CD8-positive, alpha-beta memory T cell (primary cell): ENCODE measurements around the gene ELOA. TPM values are rescaled to one million over a fixed set of nuclear protein-coding genes. Genes with fewer than 3 reads are reported as not detected.

Experiments used
- CTCF ChIA-PET: fragments of 350-600 bp; sonication (Branson Sonifier 250); formaldehyde crosslinking; loops from one replicate; lab custom pipeline; 2021; ENCODE audit warnings: antibody characterized with exemption; lab: Charles Lee
- POLR2A ChIA-PET: fragments of 350-600 bp; sonication (Branson Sonifier 250); formaldehyde crosslinking; loops from one replicate; lab custom pipeline; 2021; ENCODE audit warnings: antibody characterized with exemption; lab: Charles Lee
- DNase-seq, 5 donors: peaks; one replicate each; pipeline versions ENCODE4 v3.0.0 to v3.0.0-alpha.2; 2020 to 2022; ENCODE audit warnings: mixed read lengths in 1 of 5
- H3K27ac ChIP-seq: one replicate; pipeline ENCODE4 v1.7.0; 2013; ENCODE audit warnings: low read depth, mild to moderate bottlenecking, low read length, moderate library complexity
- H3K27me3 ChIP-seq: 2 replicates; pipeline ENCODE4 v1.7.0; 2013; ENCODE audit warnings: low read length, mild to moderate bottlenecking; ENCODE audit not compliant: insufficient read depth, poor library complexity, severe bottlenecking
- H3K36me3 ChIP-seq: 2 replicates; pipeline ENCODE4 v1.7.0; 2013; ENCODE audit warnings: mild to moderate bottlenecking, low read length, moderate library complexity; ENCODE audit not compliant: insufficient read depth
- H3K4me1 ChIP-seq: 2 replicates; pipeline ENCODE4 v1.7.0; 2013; ENCODE audit warnings: mild to moderate bottlenecking, low read length, moderate library complexity; ENCODE audit not compliant: insufficient read depth
- H3K4me3 ChIP-seq: 2 replicates; pipeline ENCODE4 v1.7.0; 2013; ENCODE audit warnings: mild to moderate bottlenecking, low read length
- H3K9me3 ChIP-seq: 2 replicates; pipeline ENCODE4 v1.7.0; 2013; ENCODE audit warnings: mild to moderate bottlenecking, low read length
- H3K27ac Mint-ChIP-seq, 8 donors: one replicate each; pipeline ENCODE4 v1.8.0; 2020 to 2021; ENCODE audit warnings: mixed read lengths in 8 of 8, mild to moderate bottlenecking in 6 of 8, inconsistent platforms in 3 of 8, moderate library complexity in 3 of 8
- H3K27me3 Mint-ChIP-seq, 2 donors: one replicate each; pipeline ENCODE4 v1.8.0; 2020 to 2021; ENCODE audit warnings: mixed read lengths in 2 of 2, mild to moderate bottlenecking in 1 of 2, moderate library complexity in 1 of 2
- H3K36me3 Mint-ChIP-seq, 3 donors: one replicate each; pipeline ENCODE4 v1.8.0; 2020 to 2021; ENCODE audit warnings: mixed read lengths in 3 of 3, inconsistent platforms in 1 of 3, mild to moderate bottlenecking in 1 of 3
- H3K4me1 Mint-ChIP-seq, 3 donors: one replicate each; pipeline ENCODE4 v1.8.0; 2020 to 2021; ENCODE audit warnings: mixed read lengths in 3 of 3, inconsistent platforms in 1 of 3, mild to moderate bottlenecking in 1 of 3
- H3K4me3 Mint-ChIP-seq, 7 donors: one replicate each; pipeline ENCODE4 v1.8.0; 2020 to 2021; ENCODE audit warnings: mixed read lengths in 7 of 7, mild to moderate bottlenecking in 6 of 7, moderate library complexity in 4 of 7, inconsistent platforms in 2 of 7
- H3K9me3 Mint-ChIP-seq, 5 donors: one replicate each; pipeline ENCODE4 v1.8.0; 2020 to 2022; ENCODE audit warnings: mixed read lengths in 5 of 5, mild to moderate bottlenecking in 3 of 5, moderate library complexity in 2 of 5, inconsistent platforms in 1 of 5
- polyA plus RNA-seq: library from polyadenylated mRNA; unstranded; fragments of 300-500 nt; fragmentation: Illumina TruSeq; gene quantifications from one replicate; pipeline ENCODE4 v1.2.3, GENCODE V29; 2021
- total RNA-seq, 2 experiments: library from RNA; stranded (reverse); gene quantifications; one replicate each; pipeline ENCODE4 v1.2.3, GENCODE V29; 2021

ELOA gene
- total and polyA plus RNA-seq, 3 experiments from 2014 or later: 32.3 to 69.0 (median 64.1) TPM

DNA sequence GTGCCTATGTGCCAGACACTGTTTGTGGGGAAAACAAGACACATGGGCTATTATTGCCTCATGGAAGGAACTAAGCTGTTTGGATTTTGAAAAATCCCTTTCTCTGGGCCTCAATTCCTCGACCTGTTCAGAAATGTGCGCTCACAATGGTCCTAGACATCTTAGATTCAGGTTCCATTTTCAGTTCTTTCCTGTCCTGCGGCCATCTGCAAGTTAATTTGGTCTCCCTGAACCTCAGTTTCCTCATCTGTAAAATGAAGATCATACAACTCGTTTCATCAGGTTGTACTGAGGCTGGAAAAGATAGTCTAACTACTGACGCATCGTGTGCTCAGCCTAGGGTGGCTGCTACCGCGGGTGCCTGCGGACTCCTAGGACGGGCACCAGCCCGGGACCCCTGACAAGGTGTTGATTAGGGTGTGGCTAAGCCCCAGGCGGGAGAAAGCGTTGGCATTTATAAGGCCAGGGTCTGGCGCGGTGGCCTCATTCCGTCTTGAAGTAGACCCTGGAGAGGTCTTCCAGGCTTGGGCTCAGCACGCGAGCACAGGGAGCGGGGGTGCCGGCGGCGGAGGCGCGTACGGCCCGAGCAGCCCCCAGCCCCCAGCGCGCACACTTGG, 493 bp upstream of the ELOA start:
- peak overlapping the region; percentile 77 for H3K27ac ChIP-seq
- Mint-ChIP-seq H3K36me3 (peaks cover 0 to 21% (median 7%) of the 10 kb centered on the region in 3 donors), H3K4me3 (peak overlapping the region; percentile 90 to 96 (median 91)), H3K4me1 (peaks cover 40 to 45% (median 42%) of the 10 kb centered on the region in 3 donors), H3K27ac (peak overlapping the region; percentile 91 to 99 (median 94)), H3K9me3 (no peaks in the 10 kb centered on the region), H3K27me3 (no peaks in the 10 kb centered on the region)
- H3K27me3 ChIP-seq: no peaks in the 10 kb centered on the region
- DNase-seq: no peak
- H3K36me3 ChIP-seq: no peaks in the 10 kb centered on the region
- H3K4me1 ChIP-seq: peaks cover 36% of the 10 kb centered on the region
- H3K4me3 ChIP-seq: peak overlapping the region; percentile 79
- CTCF ChIA-PET: interaction anchor here (1.4 to 3.6 kb wide), 2 partner anchors 29 to 36 kb away, joined by 4 to 14 read pairs; partner anchors contain the start of gene PITHD1
- no peaks in the 10 kb centered on the region for H3K9me3 ChIP-seq
- POLR2A ChIA-PET: interaction anchor here (0.6 to 2.1 kb wide), 4 partner anchors 19 to 51 kb away, joined by 3 to 14 read pairs (median 4); partner anchors contain the start of gene RPL11

DNA sequence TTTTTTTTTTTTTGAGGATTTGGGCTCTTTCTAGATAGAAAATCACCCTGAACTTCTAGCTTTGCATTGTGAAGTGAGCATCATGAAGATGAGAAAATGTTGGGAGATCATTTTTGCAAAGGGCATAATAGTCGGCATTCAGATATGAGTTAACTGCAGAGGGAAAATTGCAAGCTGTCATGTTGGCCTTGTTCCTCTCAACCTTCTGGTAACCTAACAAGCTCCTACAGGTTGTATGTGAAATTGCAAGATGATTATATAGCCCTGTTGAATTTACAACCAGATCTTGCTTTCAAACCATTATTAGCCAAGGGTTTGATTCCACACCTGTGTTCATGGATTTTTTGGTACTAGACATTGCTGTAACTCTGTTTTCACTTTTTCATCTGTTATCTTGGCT, 2.2 kb downstream of the ELOA start:
- Mint-ChIP-seq H3K9me3 (no peaks in the 10 kb centered on the region), H3K4me3 (peak overlapping the region; percentile 57 to 98 (median 89)), H3K27ac (peak overlapping the region in 7 of 8 donors; percentile 61 to 97 (median 92)), H3K4me1 (peaks cover 55 to 64% (median 60%) of the 10 kb centered on the region in 3 donors), H3K27me3 (no peaks in the 10 kb centered on the region), H3K36me3 (peaks cover 0 to 35% (median 9%) of the 10 kb centered on the region in 3 donors)
- Histone ChIP-seq H3K4me1 (peaks cover 43% of the 10 kb centered on the region), H3K36me3 (peaks cover 3% of the 10 kb centered on the region), H3K4me3 (no peak overlapping the region), H3K9me3 (no peaks in the 10 kb centered on the region), H3K27ac (no peak overlapping the region), H3K27me3 (no peaks in the 10 kb centered on the region)
- CTCF ChIA-PET: interaction anchor here (1.7 to 3.6 kb wide), 2 partner anchors 26 to 33 kb away, joined by 4 to 14 read pairs; partner anchors contain the start of gene PITHD1
- peak in 1 of 5 donors; percentile 11 for DNase-seq
- POLR2A ChIA-PET: interaction anchor here (0.7 kb wide), 1 partner anchor 35 kb away, joined by 4 read pairs; no protein-coding TSS in a partner anchor

DNA sequence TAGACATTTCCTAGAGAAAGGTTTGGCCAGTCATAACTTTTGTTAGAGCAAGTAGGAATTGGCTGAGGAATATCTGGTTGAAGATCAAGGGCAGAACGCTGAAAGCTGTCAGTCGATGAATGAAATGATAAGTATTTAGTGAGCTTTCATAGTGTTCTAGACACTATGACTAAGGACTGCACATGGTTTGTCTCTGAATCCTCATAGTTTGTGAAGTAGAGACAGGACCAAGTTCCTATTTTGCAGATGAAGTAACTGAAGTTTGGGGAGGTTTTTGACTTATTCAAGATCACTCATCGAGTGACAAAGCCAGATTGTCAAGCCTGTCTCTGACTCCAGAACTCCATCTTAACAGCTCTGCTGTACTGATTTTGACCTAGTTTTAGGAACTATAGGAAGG, 4.7 kb downstream of the ELOA start:
- peak overlapping the region in 6 of 8 donors; percentile 24 to 70 (median 62) for H3K27ac Mint-ChIP-seq
- Histone ChIP-seq H3K4me3 (no peak overlapping the region), H3K4me1 (peaks cover 35% of the 10 kb centered on the region), H3K27ac (no peak overlapping the region), H3K27me3 (no peaks in the 10 kb centered on the region), H3K36me3 (peaks cover 27% of the 10 kb centered on the region), H3K9me3 (no peaks in the 10 kb centered on the region)
- POLR2A ChIA-PET: no interaction called here
- peaks cover 7 to 57% (median 18%) of the 10 kb centered on the region in 3 donors for H3K36me3 Mint-ChIP-seq
- no peaks in the 10 kb centered on the region for H3K27me3 Mint-ChIP-seq
- peaks cover 52 to 63% (median 53%) of the 10 kb centered on the region in 3 donors for H3K4me1 Mint-ChIP-seq
- H3K4me3 Mint-ChIP-seq: no peak overlapping the region
- CTCF ChIA-PET: interaction anchor here (1.0 to 1.5 kb wide), 2 partner anchors 18 to 24 kb away, joined by 3 read pairs; no protein-coding TSS in a partner anchor
- no peak for DNase-seq
- H3K9me3 Mint-ChIP-seq: no peaks in the 10 kb centered on the region

DNA sequence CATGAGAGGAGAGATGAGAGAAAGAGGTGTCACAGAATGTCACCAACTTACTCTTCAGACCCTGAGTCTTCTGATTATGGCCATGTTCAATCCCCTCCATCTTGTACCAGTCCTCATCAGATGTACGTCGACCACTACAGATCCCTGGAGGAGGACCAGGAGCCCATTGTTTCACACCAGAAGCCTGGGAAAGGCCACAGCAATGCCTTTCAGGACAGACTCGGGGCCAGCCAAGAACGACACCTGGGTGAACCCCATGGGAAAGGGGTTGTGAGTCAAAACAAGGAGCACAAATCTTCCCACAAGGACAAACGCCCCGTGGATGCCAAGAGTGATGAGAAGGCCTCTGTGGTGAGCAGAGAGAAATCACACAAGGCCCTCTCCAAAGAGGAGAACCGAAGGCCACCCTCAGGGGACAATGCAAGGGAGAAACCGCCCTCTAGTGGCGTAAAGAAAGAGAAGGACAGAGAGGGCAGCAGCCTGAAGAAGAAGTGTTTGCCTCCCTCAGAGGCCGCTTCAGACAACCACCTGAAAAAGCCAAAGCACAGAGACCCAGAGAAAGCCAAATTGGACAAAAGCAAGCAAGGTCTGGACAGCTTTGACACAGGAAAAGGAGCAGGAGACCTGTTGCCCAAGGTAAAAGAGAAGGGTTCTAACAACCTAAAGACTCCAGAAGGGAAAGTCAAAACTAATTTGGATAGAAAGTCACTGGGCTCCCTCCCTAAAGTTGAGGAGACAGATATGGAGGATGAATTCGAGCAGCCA, 8.0 kb downstream of the ELOA start:
- no peak overlapping the region for H3K27ac ChIP-seq
- peak overlapping the region in 4 of 8 donors; percentile 40 to 89 (median 54) for H3K27ac Mint-ChIP-seq

DNA sequence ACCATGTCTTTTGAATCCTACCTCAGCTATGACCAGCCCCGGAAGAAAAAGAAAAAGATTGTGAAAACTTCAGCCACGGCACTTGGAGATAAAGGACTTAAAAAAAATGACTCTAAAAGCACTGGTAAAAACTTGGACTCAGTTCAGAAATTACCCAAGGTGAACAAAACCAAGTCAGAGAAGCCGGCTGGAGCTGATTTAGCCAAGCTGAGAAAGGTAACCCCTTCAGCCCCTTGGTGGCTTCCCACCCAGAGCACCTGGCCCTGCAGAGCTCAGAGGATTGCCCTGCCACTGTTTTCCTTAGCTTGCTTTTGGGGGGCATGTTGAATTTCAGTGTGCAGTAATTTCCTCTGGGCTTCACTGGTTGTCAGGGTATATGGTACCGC, 8.5 kb downstream of the ELOA start:
- Histone ChIP-seq H3K9me3 (no peaks in the 10 kb centered on the region), H3K36me3 (peaks cover 65% of the 10 kb centered on the region), H3K27me3 (no peaks in the 10 kb centered on the region), H3K4me3 (no peak overlapping the region), H3K27ac (no peak overlapping the region), H3K4me1 (peaks cover 17% of the 10 kb centered on the region)
- ChIA-PET POLR2A (interaction anchor here (0.9 kb wide), 1 partner anchor 23 kb away, joined by 3 read pairs; no protein-coding TSS in a partner anchor), CTCF (interaction anchor here (0.7 kb wide), 1 partner anchor 19 kb away, joined by 4 read pairs; no protein-coding TSS in a partner anchor)
- no peak for DNase-seq
- H3K36me3 Mint-ChIP-seq: peaks cover 7 to 81% (median 29%) of the 10 kb centered on the region in 3 donors
- H3K27ac Mint-ChIP-seq: peak overlapping the region in 3 of 8 donors; percentile 43 to 66 (median 50)
- no peaks in the 10 kb centered on the region for H3K27me3 Mint-ChIP-seq
- peaks cover 30 to 37% (median 33%) of the 10 kb centered on the region in 3 donors for H3K4me1 Mint-ChIP-seq
- no peak overlapping the region for H3K4me3 Mint-ChIP-seq
- H3K9me3 Mint-ChIP-seq: no peaks in the 10 kb centered on the region

More for the DNA sequence above, 8.0 kb downstream of the ELOA start:
- Histone ChIP-seq H3K4me3 (no peak overlapping the region), H3K27me3 (no peaks in the 10 kb centered on the region), H3K36me3 (peaks cover 59% of the 10 kb centered on the region), H3K4me1 (peaks cover 17% of the 10 kb centered on the region), H3K9me3 (no peaks in the 10 kb centered on the region)
- peaks cover 34 to 42% (median 37%) of the 10 kb centered on the region in 3 donors for H3K4me1 Mint-ChIP-seq
- DNase-seq: peak in 2 of 5 donors; percentile 4 to 13
- H3K27me3 Mint-ChIP-seq: no peaks in the 10 kb centered on the region
- ChIA-PET CTCF (interaction anchor here (0.7 kb wide), 1 partner anchor 19 kb away, joined by 4 read pairs; no protein-coding TSS in a partner anchor), POLR2A (interaction anchor here (0.9 kb wide), 1 partner anchor 24 kb away, joined by 3 read pairs; no protein-coding TSS in a partner anchor)
- peaks cover 7 to 79% (median 32%) of the 10 kb centered on the region in 3 donors for H3K36me3 Mint-ChIP-seq
- H3K9me3 Mint-ChIP-seq: no peaks in the 10 kb centered on the region
- H3K4me3 Mint-ChIP-seq: no peak overlapping the region

DNA sequence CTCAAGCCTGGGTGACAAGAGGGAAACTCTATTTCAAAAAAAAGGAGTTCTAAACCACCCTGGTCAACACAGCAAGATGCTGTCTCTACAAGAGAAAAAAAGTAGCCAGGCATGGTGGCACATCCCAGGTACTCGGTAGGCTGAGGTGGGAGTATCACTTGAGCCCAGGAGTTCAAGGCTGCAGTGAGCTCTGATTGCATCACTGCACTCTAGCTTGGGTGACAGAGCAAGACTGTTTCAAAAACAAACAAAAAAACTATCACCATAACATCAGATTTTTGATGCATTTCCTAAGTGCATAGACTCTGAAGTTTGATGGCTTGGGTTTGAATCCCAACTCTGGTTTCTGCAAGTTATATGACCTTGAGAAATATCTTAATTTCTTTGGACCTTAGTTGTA, 9.6 kb downstream of the ELOA start:
- peaks cover 70% of the 10 kb centered on the region for H3K36me3 ChIP-seq
- H3K36me3 Mint-ChIP-seq: peaks cover 7 to 87% (median 28%) of the 10 kb centered on the region in 3 donors

DNA sequence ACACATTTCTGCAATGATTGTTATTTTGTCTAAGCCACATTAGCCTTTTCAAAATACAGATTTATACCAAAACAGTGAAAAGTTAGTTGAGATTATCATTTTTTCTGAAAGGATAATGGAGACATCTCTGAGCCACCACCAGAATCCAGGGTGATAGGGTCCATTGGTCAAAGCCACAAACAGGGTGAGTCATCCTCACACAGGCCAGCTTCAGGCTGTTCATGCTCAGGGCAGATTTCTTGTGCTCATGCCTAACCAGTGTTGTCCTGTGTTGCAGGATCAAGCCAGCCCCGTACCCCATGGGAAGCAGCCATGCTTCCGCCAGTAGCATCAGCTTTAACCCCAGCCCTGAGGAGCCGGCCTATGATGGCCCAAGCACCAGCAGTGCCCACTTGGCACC, 13.4 kb downstream of the ELOA start:
- no peak overlapping the region for H3K4me3 ChIP-seq
- H3K36me3 ChIP-seq: peaks cover 75% of the 10 kb centered on the region
- ChIA-PET POLR2A (no interaction called here), CTCF (interaction anchor here (0.9 to 1.9 kb wide), 2 partner anchors 10 to 15 kb away, joined by 3 to 6 read pairs; no protein-coding TSS in a partner anchor)
- no peak overlapping the region for H3K27ac ChIP-seq
- H3K9me3 Mint-ChIP-seq: no peaks in the 10 kb centered on the region
- no peak for DNase-seq
- peaks cover 0 to 11% (median 5%) of the 10 kb centered on the region in 3 donors for H3K4me1 Mint-ChIP-seq
- peaks cover under 1 to 96% (median 29%) of the 10 kb centered on the region in 3 donors for H3K36me3 Mint-ChIP-seq
- no peak overlapping the region for H3K4me3 Mint-ChIP-seq
- no peaks in the 10 kb centered on the region for H3K27me3 ChIP-seq
- peak overlapping the region in 1 of 8 donors; percentile 37 for H3K27ac Mint-ChIP-seq
- H3K27me3 Mint-ChIP-seq: no peaks in the 10 kb centered on the region
- H3K9me3 ChIP-seq: no peaks in the 10 kb centered on the region
- H3K4me1 ChIP-seq: no peaks in the 10 kb centered on the region

More for the DNA sequence above, 9.6 kb downstream of the ELOA start:
- Histone ChIP-seq H3K4me1 (peaks cover 6% of the 10 kb centered on the region), H3K9me3 (no peaks in the 10 kb centered on the region), H3K4me3 (no peak overlapping the region), H3K27me3 (no peaks in the 10 kb centered on the region), H3K27ac (no peak overlapping the region)
- DNase-seq: no peak
- ChIA-PET POLR2A (no interaction called here), CTCF (interaction anchor here (0.9 kb wide), 1 partner anchor 9 kb away, joined by 3 read pairs; no protein-coding TSS in a partner anchor)
- Mint-ChIP-seq H3K27me3 (no peaks in the 10 kb centered on the region), H3K27ac (no peak overlapping the region), H3K4me3 (no peak overlapping the region), H3K4me1 (peaks cover 19 to 26% (median 22%) of the 10 kb centered on the region in 3 donors), H3K9me3 (no peaks in the 10 kb centered on the region)
